C4-2B (cell line): ENCODE measurements around the gene TGM2.

Experiments used
- ZFX ChIP-seq: fragments of 450-650 bp; IDR thresholded peaks from 2 replicates; pipeline ENCODE4 v1.6.1; 2017
- TF ChIP-seq, protein P1 (sequence below): fragments of 450-650 bp; conservative IDR thresholded peaks from 2 replicates; pipeline ENCODE4 v1.5.1; 2017; ENCODE audit warnings: mild to moderate bottlenecking

GRCh38 chr20:38113401-38114325 is 51.4 kb downstream of the TGM2 start:
- TF ChIP-seq, protein P1, sequence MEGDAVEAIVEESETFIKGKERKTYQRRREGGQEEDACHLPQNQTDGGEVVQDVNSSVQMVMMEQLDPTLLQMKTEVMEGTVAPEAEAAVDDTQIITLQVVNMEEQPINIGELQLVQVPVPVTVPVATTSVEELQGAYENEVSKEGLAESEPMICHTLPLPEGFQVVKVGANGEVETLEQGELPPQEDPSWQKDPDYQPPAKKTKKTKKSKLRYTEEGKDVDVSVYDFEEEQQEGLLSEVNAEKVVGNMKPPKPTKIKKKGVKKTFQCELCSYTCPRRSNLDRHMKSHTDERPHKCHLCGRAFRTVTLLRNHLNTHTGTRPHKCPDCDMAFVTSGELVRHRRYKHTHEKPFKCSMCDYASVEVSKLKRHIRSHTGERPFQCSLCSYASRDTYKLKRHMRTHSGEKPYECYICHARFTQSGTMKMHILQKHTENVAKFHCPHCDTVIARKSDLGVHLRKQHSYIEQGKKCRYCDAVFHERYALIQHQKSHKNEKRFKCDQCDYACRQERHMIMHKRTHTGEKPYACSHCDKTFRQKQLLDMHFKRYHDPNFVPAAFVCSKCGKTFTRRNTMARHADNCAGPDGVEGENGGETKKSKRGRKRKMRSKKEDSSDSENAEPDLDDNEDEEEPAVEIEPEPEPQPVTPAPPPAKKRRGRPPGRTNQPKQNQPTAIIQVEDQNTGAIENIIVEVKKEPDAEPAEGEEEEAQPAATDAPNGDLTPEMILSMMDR, result no peak; the same call in 1 of the 2 replicates
- TF ChIP-seq ZFX, result no peak
